GM19099 (cell line): ENCODE data around the gene CHRNB2.
A peak's percentile ranks its signal among the peaks of the same experiment; 100 is the strongest.

Experiments used
- POLR2A ChIP-seq: IDR thresholded peaks from 3 replicates; pipeline ENCODE4 v1.6.1; 2011; ENCODE audit warnings: low read depth; ENCODE audit not compliant: insufficient read length; ENCODE audit errors: extremely low read depth

CHRNB2 gene

GRCh38 chr1:154608397-154609270 is 41.1 kb downstream of the CHRNB2 start:
- TF ChIP-seq POLR2A = no peak

- peak; percentile 41 for TF ChIP-seq POLR2A
These were observed 42.1 kb downstream of the CHRNB2 start for GRCh38 chr1:154609398-154610380.

- no peak for TF ChIP-seq POLR2A
These were observed 43.7 kb downstream of the CHRNB2 start for GRCh38 chr1:154611150-154611862.

GRCh38 chr1:154614247-154614646 is 46.7 kb downstream of the CHRNB2 start:
- no peak for TF ChIP-seq POLR2A

GRCh38 chr1:154614901-154615300 is 47.3 kb downstream of the CHRNB2 start:
- TF ChIP-seq POLR2A = no peak

- TF ChIP-seq POLR2A = no peak
These were observed 47.8 kb downstream of the CHRNB2 start for GRCh38 chr1:154615411-154615810.

- no peak for TF ChIP-seq POLR2A
These were observed 49.2 kb downstream of the CHRNB2 start for GRCh38 chr1:154616659-154617345.

GRCh38 chr1:154619181-154619948 is 51.8 kb downstream of the CHRNB2 start:
- TF ChIP-seq POLR2A = no peak

- TF ChIP-seq POLR2A = no peak
These were observed 53.2 kb downstream of the CHRNB2 start for GRCh38 chr1:154620751-154621150.

- TF ChIP-seq POLR2A = no peak
These were observed 54.3 kb downstream of the CHRNB2 start for GRCh38 chr1:154621875-154622274.

GRCh38 chr1:154622503-154623039 is 55.0 kb downstream of the CHRNB2 start:
- TF ChIP-seq POLR2A = no peak

GRCh38 chr1:154623358-154623757 is 55.8 kb downstream of the CHRNB2 start:
- TF ChIP-seq POLR2A = no peak
